H1 (cell line): ENCODE data around the gene DLG5. TPM values are rescaled to one million over a fixed set of nuclear protein-coding genes. Genes with fewer than 3 reads are reported as not detected.

Experiments used
- CTCF ChIA-PET: fragments of 300-600 bp; sonication (Branson Sonifier 250); formaldehyde crosslinking; loops from one replicate; lab custom pipeline; 2021; ENCODE audit not compliant: partially characterized antibody; lab: Charles Lee
- POLR2A ChIA-PET: fragments of 300-600 bp; sonication (Branson Sonifier 250); formaldehyde crosslinking; loops from one replicate; lab custom pipeline; 2021; ENCODE audit warnings: inconsistent platforms; ENCODE audit not compliant: partially characterized antibody; lab: Charles Lee
- DNase-seq, 2 experiments: peaks; one replicate each; pipeline versions ENCODE4 v3.0.0 to v3.0.0-alpha.2; 2010 to 2022; ENCODE audit warnings: low spot score in 2 of 2, low read depth in 1 of 2, mixed read lengths in 1 of 2
- FAIRE-seq: peaks from 2 replicates; lab custom pipeline; 2011; peaks lifted over from hg19 to GRCh38; lab: Jason Lieb, UNC
- H2AFZ ChIP-seq: 2 replicates; pipeline ENCODE4 v1.8.1; 2012; ENCODE audit warnings: low read length, inconsistent platforms
- H2AK5ac ChIP-seq: 2 replicates; pipeline ENCODE4 v1.6.1; 2013; ENCODE audit warnings: low read depth, low read length
- H2BK120ac ChIP-seq: replicated peaks from 2 replicates; pipeline ENCODE3; 2013; ENCODE audit warnings: low read depth, low read length, inconsistent platforms
- H2BK12ac ChIP-seq: 2 replicates; pipeline ENCODE4 v1.6.1; 2013; ENCODE audit warnings: low read depth, low read length
- H2BK15ac ChIP-seq: 2 replicates; pipeline ENCODE4 v1.6.1; 2013; ENCODE audit warnings: low read length
- H2BK20ac ChIP-seq: 2 replicates; pipeline ENCODE4 v1.6.1; 2013; ENCODE audit warnings: low read length
- H2BK5ac ChIP-seq: 2 replicates; pipeline ENCODE4 v1.6.1; 2013; ENCODE audit warnings: low read depth, low read length
- H3K14ac ChIP-seq: 2 replicates; pipeline ENCODE4 v1.6.1; 2013; ENCODE audit warnings: inconsistent platforms; ENCODE audit not compliant: insufficient read length
- H3K18ac ChIP-seq: 2 replicates; pipeline ENCODE4 v1.6.1; 2013; ENCODE audit warnings: low read length; ENCODE audit errors: extremely low read depth
- H3K23ac ChIP-seq: 2 replicates; pipeline ENCODE4 v1.6.1; 2013; ENCODE audit warnings: inconsistent platforms; ENCODE audit not compliant: insufficient read length
- H3K23me2 ChIP-seq: 2 replicates; pipeline ENCODE4 v1.6.1; 2013; ENCODE audit warnings: low read depth, low read length
- H3K27ac ChIP-seq: 2 replicates; pipeline ENCODE4 v1.6.1; 2011; ENCODE audit warnings: low read depth, low read length, inconsistent platforms
- H3K27me3 ChIP-seq, 4 experiments: replicated peaks in 1 of 4; 1 replicate in 1 of 4; 2 replicates in 3 of 4; pipeline versions ENCODE4 v1.6.1 to v1.8.1; 2011 to 2013; ENCODE audit warnings: low read length in 3 of 4, mild to moderate bottlenecking in 3 of 4, inconsistent platforms in 2 of 4, mixed read lengths in 2 of 4, moderate library complexity in 1 of 4; ENCODE audit not compliant: control insufficient read depth in 3 of 4, insufficient read depth in 3 of 4; ENCODE audit errors: extremely low read depth in 1 of 4
- H3K36me3 ChIP-seq, 4 experiments: 2 replicates each; pipeline versions ENCODE4 v1.6.1 to v1.8.1; 2011 to 2013; ENCODE audit warnings: mild to moderate bottlenecking in 4 of 4, low read length in 3 of 4, moderate library complexity in 2 of 4, control low read depth in 1 of 4, inconsistent platforms in 1 of 4; ENCODE audit not compliant: insufficient read depth in 4 of 4, control insufficient read depth in 2 of 4
- H3K4ac ChIP-seq: replicated peaks from 2 replicates; pipeline ENCODE3; 2013; ENCODE audit warnings: low read length, low read depth, mixed read lengths, inconsistent platforms; ENCODE audit not compliant: insufficient read length
- H3K4me1 ChIP-seq, 4 experiments: replicated peaks in 1 of 4; 1 replicate in 1 of 4; 2 replicates in 3 of 4; pipeline versions ENCODE4 v1.6.1 to v1.8.1; 2011 to 2013; ENCODE audit warnings: low read length in 3 of 4, inconsistent platforms in 2 of 4, mixed read lengths in 1 of 4; ENCODE audit not compliant: insufficient read depth in 4 of 4, control insufficient read depth in 3 of 4
- H3K4me2 ChIP-seq, 2 experiments: 2 replicates each; pipeline versions ENCODE4 v1.6.1 to v1.8.1; 2011 to 2013; ENCODE audit warnings: low read depth in 2 of 2, low read length in 2 of 2, control low read depth in 1 of 2, inconsistent platforms in 1 of 2, mild to moderate bottlenecking in 1 of 2; ENCODE audit not compliant: insufficient read depth in 1 of 2
- H3K4me3 ChIP-seq, 4 experiments: fragments of 200-600, 300-600 bp in 1 of 4; sonication (generic), shearing (Covaris generic), sonication (Bioruptor Twin) in 1 of 4; 2 replicates each; pipeline versions ENCODE4 v1.5.1 to v1.8.1; 2011 to 2016; ENCODE audit warnings: low read length in 4 of 4, low read depth in 3 of 4, control low read depth in 2 of 4, inconsistent platforms in 2 of 4, mild to moderate bottlenecking in 2 of 4, mixed read lengths in 1 of 4, moderate library complexity in 1 of 4; ENCODE audit not compliant: insufficient read depth in 2 of 4; ENCODE audit errors: extremely low read depth in 1 of 4
- H3K56ac ChIP-seq: replicated peaks from 2 replicates; pipeline ENCODE3; 2013; ENCODE audit warnings: low read depth, mild to moderate bottlenecking, mixed read lengths, low read length, inconsistent platforms; ENCODE audit not compliant: insufficient read length
- H3K79me1 ChIP-seq: 2 replicates; pipeline ENCODE4 v1.6.1; 2013; ENCODE audit warnings: low read depth, low read length, control low read depth
- H3K79me2 ChIP-seq, 2 experiments: 2 replicates each; pipeline versions ENCODE4 v1.6.1 to v1.8.1; 2012 to 2013; ENCODE audit warnings: low read length in 2 of 2, mild to moderate bottlenecking in 2 of 2, inconsistent platforms in 1 of 2; ENCODE audit not compliant: insufficient read depth in 2 of 2, control insufficient read depth in 1 of 2
- H3K9ac ChIP-seq, 4 experiments: replicated peaks in 1 of 4; 1 replicate in 1 of 4; 2 replicates in 3 of 4; pipeline versions ENCODE4 v1.6.1 to v1.8.1; 2011 to 2013; ENCODE audit warnings: low read depth in 3 of 4, low read length in 3 of 4, control low read depth in 2 of 4, mild to moderate bottlenecking in 2 of 4, moderate library complexity in 2 of 4, inconsistent platforms in 1 of 4; ENCODE audit errors: extremely low read depth in 1 of 4
- H3K9me3 ChIP-seq, 2 experiments: 2 replicates each; pipeline versions ENCODE4 v1.6.1 to v1.8.1; 2012 to 2013; ENCODE audit warnings: mild to moderate bottlenecking in 2 of 2, moderate library complexity in 2 of 2, control low read depth in 1 of 2, inconsistent platforms in 1 of 2, low read depth in 1 of 2, low read length in 1 of 2, mixed read lengths in 1 of 2; ENCODE audit not compliant: insufficient read depth in 2 of 2
- H4K20me1 ChIP-seq, 2 experiments: replicated peaks in 1 of 2; 2 replicates each; pipeline versions ENCODE3 to v1.8.1; 2011 to 2013; ENCODE audit warnings: inconsistent platforms in 2 of 2, low read length in 2 of 2, mild to moderate bottlenecking in 1 of 2; ENCODE audit not compliant: insufficient read depth in 2 of 2, control insufficient read depth in 1 of 2
- H4K5ac ChIP-seq: 2 replicates; pipeline ENCODE4 v1.6.1; 2013; ENCODE audit warnings: low read length, low read depth, mixed read lengths, inconsistent platforms; ENCODE audit not compliant: insufficient read length
- H4K8ac ChIP-seq: 2 replicates; pipeline ENCODE4 v1.8.0; 2013; ENCODE audit warnings: mild to moderate bottlenecking, moderate library complexity, low read length, inconsistent platforms; ENCODE audit not compliant: insufficient read depth; ENCODE audit errors: extremely low read depth
- H4K91ac ChIP-seq: replicated peaks from 2 replicates; pipeline ENCODE3; 2013; ENCODE audit warnings: low read length, mixed read lengths, inconsistent platforms; ENCODE audit not compliant: insufficient read length
- ATF3 ChIP-seq: IDR thresholded peaks from 2 replicates; pipeline ENCODE4 v1.6.1; 2011; ENCODE audit warnings: low read depth, mild to moderate bottlenecking, low read length; ENCODE audit not compliant: insufficient read depth
- CBX5 ChIP-seq: fragments of 300-800, 300-1000 bp; sonication (generic); IDR thresholded peaks from 2 replicates; pipeline ENCODE4 v1.7.1; 2016; ENCODE audit warnings: antibody characterized with exemption, low read length, low read depth
- CHD2 ChIP-seq: IDR thresholded peaks from 2 replicates; pipeline ENCODE4 v1.6.1; 2012; ENCODE audit warnings: low read length, improper control_type of control experiment
- HDAC6 ChIP-seq: IDR thresholded peaks from one replicate; pipeline ENCODE4 v1.7.1; 2012; ENCODE audit warnings: low read depth, mild to moderate bottlenecking, inconsistent platforms, low read length, moderate library complexity
- JUND ChIP-seq: IDR thresholded peaks from 2 replicates; pipeline ENCODE4 v1.6.1; 2011; ENCODE audit warnings: mild to moderate bottlenecking, improper control_type of control experiment, low read length
- POU5F1 ChIP-seq: IDR thresholded peaks from 2 replicates; pipeline ENCODE4 v1.6.1; 2011; ENCODE audit warnings: low read depth, mild to moderate bottlenecking, low read length, moderate library complexity
- SP1 ChIP-seq: IDR thresholded peaks from 2 replicates; pipeline ENCODE4 v1.6.1; 2011; ENCODE audit warnings: low read depth, low read length
- TBP ChIP-seq: IDR thresholded peaks from 2 replicates; pipeline ENCODE4 v1.6.1; 2011; ENCODE audit warnings: low read depth, low read length, improper control_type of control experiment
- YY1 ChIP-seq: IDR thresholded peaks from 2 replicates; pipeline ENCODE4 v1.6.1; 2011; ENCODE audit warnings: low read depth, mild to moderate bottlenecking, low read length
- WGBS, 2 experiments: shearing (Covaris generic) in 1 of 2; methylation state at CpG; one replicate each; pipeline versions ENCODE4 v1.1.6 to v1.1.7; 2013 to 2015; ENCODE audit warnings: low lambda C conversion rate in 2 of 2, mixed read lengths in 2 of 2, inconsistent platforms in 1 of 2, low coverage in 1 of 2, missing lambda C conversion rate in 1 of 2; ENCODE audit not compliant: insufficient replicate concordance in 2 of 2, insufficient coverage in 1 of 2, insufficient read length in 1 of 2; ENCODE audit errors: extremely low coverage in 1 of 2, missing lambda C conversion rate in 1 of 2; 5-methylcytosine and 5-hydroxymethylcytosine counted together
- polyA plus RNA-seq, 7 experiments: library from polyadenylated mRNA; depleted of rRNA in 3 of 7; stranded (reverse) in 5 of 7; unstranded in 2 of 7; fragments of >200 nt in 5 of 7; fragments of 200-250 nt in 2 of 7; gene quantifications; 1 replicate in 5 of 7; 2 replicates in 1 of 7; 4 replicates in 1 of 7; pipeline versions ENCODE4 v1.2.1 to v1.2.3, GENCODE V29; 2011 to 2013; ENCODE audit warnings: missing spikeins in 2 of 7, mixed read lengths in 2 of 7
- total RNA-seq: library from RNA; stranded (reverse); fragmentation: NEBNext Ultra II Directional; extraction: Animal tissue kit (Norgen Biotek cat#: 25700); gene quantifications from 2 replicates; pipeline ENCODE4 v1.2.1, GENCODE V29; 2021

Gene DLG5
- total and polyA plus RNA-seq, 2 of the 8 experiments (the other 6 are each of a cell fraction or from before 2014, with no cell fraction given): 15.6 to 71.4 TPM

- CTCF ChIA-PET: interaction anchor here (1.2 kb wide), 2 partner anchors 22 to 202 kb away, joined by 3 to 4 read pairs; no protein-coding TSS in a partner anchor
- WGBS, 2 experiments: 86% methylated on average over 11 of the region's 11 CpGs; no CpG with 5 or more reads in 1 of the 2 experiments
- H4K91ac ChIP-seq: no peak overlapping the region
Measured at GRCh38 chr10:77816311-77816710, 110.2 kb downstream of the DLG5 start.

More at GRCh38 chr10:77816311-77816710, 110.2 kb downstream of the DLG5 start:
- no peak overlapping the region for H3K18ac ChIP-seq
- no peak overlapping the region for H2BK5ac ChIP-seq
- no peak overlapping the region for H3K4ac ChIP-seq
- no peaks in the 10 kb centered on the region for H3K9me3 ChIP-seq
- FAIRE-seq (no peak), DNase-seq (no peak)
- H3K4me2 ChIP-seq: no peak overlapping the region
- peaks cover 12 to 53% (median 32%) of the 10 kb centered on the region in 4 experiments; a peak in 7 of 8 replicates for H3K36me3 ChIP-seq
- no peaks in the 10 kb centered on the region for H3K79me2 ChIP-seq
- no peak overlapping the region for H3K14ac ChIP-seq
- no peak overlapping the region for H3K23ac ChIP-seq
- H2AK5ac ChIP-seq: no peak overlapping the region
- no peaks in the 10 kb centered on the region for H3K4me1 ChIP-seq
- peaks cover 1 to 2% of the 10 kb centered on the region in 2 experiments for H4K20me1 ChIP-seq
- no peak overlapping the region for H2BK120ac ChIP-seq
- no peak overlapping the region for H4K8ac ChIP-seq
- peaks cover 1% of the 10 kb centered on the region for H3K79me1 ChIP-seq
- H2BK15ac ChIP-seq: no peak overlapping the region
- TF ChIP-seq POU5F1: no peak
- no peak for TF ChIP-seq ATF3
- TF ChIP-seq CHD2: no peak
- TF ChIP-seq SP1: no peak
- no peak for TF ChIP-seq CBX5
- TF ChIP-seq YY1: no peak
- TF ChIP-seq TBP: no peak
- no peak for TF ChIP-seq HDAC6
- TF ChIP-seq JUND: no peak
- no peak overlapping the region for H2AFZ ChIP-seq
- H4K5ac ChIP-seq: no peak overlapping the region
- H3K56ac ChIP-seq: no peak overlapping the region
- no peak overlapping the region for H3K27ac ChIP-seq
- no peak overlapping the region for H2BK20ac ChIP-seq
- no peaks in the 10 kb centered on the region for H3K23me2 ChIP-seq
- POLR2A ChIA-PET: no interaction called here
- no peak overlapping the region for H3K4me3 ChIP-seq
- H3K27me3 ChIP-seq: no peaks in the 10 kb centered on the region
- H3K9ac ChIP-seq: no peak overlapping the region
- H2BK12ac ChIP-seq: no peak overlapping the region
